SJSA1 (cell line): ENCODE data around the gene ACVR1. TPM values are rescaled to one million over a fixed set of nuclear protein-coding genes. Genes with fewer than 3 reads are reported as not detected.
A peak's percentile ranks its signal among the peaks of the same experiment; 100 is the strongest.

Experiments used
- DNase-seq, 2 experiments: peaks; one replicate each; pipeline ENCODE4 v3.0.0-alpha.2; 2015 to 2020; ENCODE audit warnings: low spot score in 2 of 2, low read depth in 1 of 2
- H3K27ac ChIP-seq: fragments of 250-450 bp; sonication (Bioruptor Pico); 2 replicates; pipeline ENCODE4 v1.5.1; 2020; ENCODE audit warnings: mild to moderate bottlenecking, moderate library complexity
- H3K27me3 ChIP-seq: fragments of 250-450 bp; sonication (Bioruptor Pico); replicated peaks from 2 replicates; pipeline ENCODE4 v1.5.1; 2020; ENCODE audit warnings: mild to moderate bottlenecking, moderate library complexity
- H3K36me3 ChIP-seq: fragments of 250-450 bp; sonication (Bioruptor Pico); 2 replicates; pipeline ENCODE4 v1.5.1; 2020; ENCODE audit warnings: mild to moderate bottlenecking
- H3K4me1 ChIP-seq: fragments of 250-450 bp; sonication (Bioruptor Pico); replicated peaks from 2 replicates; pipeline ENCODE4 v1.6.1; 2021; ENCODE audit warnings: mild to moderate bottlenecking
- H3K4me3 ChIP-seq: fragments of 250-450 bp; sonication (Bioruptor Pico); 2 replicates; pipeline ENCODE4 v1.5.1; 2020; ENCODE audit warnings: mild to moderate bottlenecking
- H3K9me3 ChIP-seq: fragments of 250-450 bp; sonication (Bioruptor Pico); replicated peaks from 2 replicates; pipeline ENCODE4 v1.5.1; 2020; ENCODE audit warnings: mild to moderate bottlenecking
- total RNA-seq: library from RNA; depleted of rRNA; stranded (reverse); fragments of >200 nt; shearing (Covaris generic); gene quantifications from 2 replicates; pipeline ENCODE4 v1.2.3, GENCODE V29; 2014; rRNA removed

The ACVR1 gene
- 12.2 and 16.6 TPM in 2 replicates for total RNA-seq

GRCh38 chr2:157876066-157876785 is at the start of gene ACVR1:
TSS of gene ACVR1 (minus strand) at chr2:157876330. CDS start at chr2:157799493, 76,837 bp downstream.
- H3K4me3 ChIP-seq: peak within 1 kb of the TSS; percentile 62
- H3K27me3 ChIP-seq: no peaks in the 10 kb centered on the region
- H3K36me3 ChIP-seq: no peaks in the 10 kb centered on the region
- H3K27ac ChIP-seq: peak within 1 kb of the TSS; percentile 64
- DNase-seq: peak; percentile 92 to 96
- H3K4me1 ChIP-seq: peaks cover 25% of the 10 kb centered on the region
- H3K9me3 ChIP-seq: no peaks in the 10 kb centered on the region

GRCh38 chr2:157925071-157925470 is 48.9 kb upstream of the ACVR1 start:
- H3K9me3 ChIP-seq: no peaks in the 10 kb centered on the region; the same call in 1 of the 2 replicates
- no peak overlapping the region for H3K27ac ChIP-seq
- H3K4me1 ChIP-seq: peaks cover 20% of the 10 kb centered on the region
- DNase-seq: no peak
- no peaks in the 10 kb centered on the region for H3K36me3 ChIP-seq
- H3K4me3 ChIP-seq: no peak overlapping the region
- no peaks in the 10 kb centered on the region for H3K27me3 ChIP-seq

GRCh38 chr2:157923598-157924217 is 47.6 kb upstream of the ACVR1 start:
- peaks cover 20% of the 10 kb centered on the region for H3K4me1 ChIP-seq
- H3K27me3 ChIP-seq: no peaks in the 10 kb centered on the region
- no peaks in the 10 kb centered on the region for H3K9me3 ChIP-seq
- peak in 1 of 2 experiments; percentile 43 for DNase-seq
- no peak overlapping the region for H3K4me3 ChIP-seq
- H3K36me3 ChIP-seq: no peaks in the 10 kb centered on the region
- peak overlapping the region; percentile 37; the same call in 1 of the 2 replicates for H3K27ac ChIP-seq

- Histone ChIP-seq H3K9me3 (no peaks in the 10 kb centered on the region), H3K36me3 (no peaks in the 10 kb centered on the region), H3K27ac (no peak overlapping the region; the same call in 1 of the 2 replicates), H3K4me3 (no peak overlapping the region), H3K27me3 (no peaks in the 10 kb centered on the region), H3K4me1 (peaks cover 20% of the 10 kb centered on the region)
- peak in 1 of 2 experiments; percentile 8 for DNase-seq
Measured at GRCh38 chr2:157922815-157923214, 46.7 kb upstream of the ACVR1 start.

GRCh38 chr2:157922336-157922735 is 46.2 kb upstream of the ACVR1 start:
- peaks cover 20% of the 10 kb centered on the region for H3K4me1 ChIP-seq
- no peaks in the 10 kb centered on the region for H3K27me3 ChIP-seq
- no peak overlapping the region for H3K27ac ChIP-seq
- H3K36me3 ChIP-seq: no peaks in the 10 kb centered on the region
- H3K9me3 ChIP-seq: no peaks in the 10 kb centered on the region
- H3K4me3 ChIP-seq: no peak overlapping the region
- no peak for DNase-seq

- H3K27ac ChIP-seq: no peak overlapping the region
- DNase-seq: no peak
- peaks cover 20% of the 10 kb centered on the region for H3K4me1 ChIP-seq
- no peaks in the 10 kb centered on the region for H3K36me3 ChIP-seq
- H3K27me3 ChIP-seq: no peaks in the 10 kb centered on the region
- no peak overlapping the region for H3K4me3 ChIP-seq
- H3K9me3 ChIP-seq: no peaks in the 10 kb centered on the region
Measured at GRCh38 chr2:157920736-157921135, 44.6 kb upstream of the ACVR1 start.

GRCh38 chr2:157919181-157919580 is 43.1 kb upstream of the ACVR1 start:
- H3K4me3 ChIP-seq: no peak overlapping the region

GRCh38 chr2:157918319-157918718 is 42.2 kb upstream of the ACVR1 start:
- H3K27me3 ChIP-seq: no peaks in the 10 kb centered on the region
- peaks cover 9% of the 10 kb centered on the region for H3K4me1 ChIP-seq
- no peak overlapping the region for H3K4me3 ChIP-seq
- DNase-seq: no peak
- H3K36me3 ChIP-seq: no peaks in the 10 kb centered on the region
- H3K27ac ChIP-seq: no peak overlapping the region
- H3K9me3 ChIP-seq: no peaks in the 10 kb centered on the region

More at GRCh38 chr2:157919181-157919580, 43.1 kb upstream of the ACVR1 start:
- Histone ChIP-seq H3K9me3 (no peaks in the 10 kb centered on the region), H3K27ac (no peak overlapping the region), H3K4me1 (peaks cover 17% of the 10 kb centered on the region), H3K36me3 (no peaks in the 10 kb centered on the region), H3K27me3 (no peaks in the 10 kb centered on the region)
- DNase-seq: no peak

GRCh38 chr2:157911750-157912149 is 35.6 kb upstream of the ACVR1 start:
- Histone ChIP-seq H3K4me3 (no peak overlapping the region), H3K27ac (no peak overlapping the region), H3K27me3 (no peaks in the 10 kb centered on the region), H3K9me3 (no peaks in the 10 kb centered on the region), H3K4me1 (no peaks in the 10 kb centered on the region), H3K36me3 (no peaks in the 10 kb centered on the region)
- no peak for DNase-seq

GRCh38 chr2:157911246-157911645 is 35.1 kb upstream of the ACVR1 start:
- no peaks in the 10 kb centered on the region for H3K9me3 ChIP-seq
- no peak overlapping the region for H3K27ac ChIP-seq
- DNase-seq: no peak
- no peak overlapping the region for H3K4me3 ChIP-seq
- H3K27me3 ChIP-seq: no peaks in the 10 kb centered on the region
- no peaks in the 10 kb centered on the region for H3K4me1 ChIP-seq
- H3K36me3 ChIP-seq: no peaks in the 10 kb centered on the region

- Histone ChIP-seq H3K27me3 (no peaks in the 10 kb centered on the region), H3K4me1 (peaks cover 10% of the 10 kb centered on the region; the same call in 1 of the 2 replicates), H3K9me3 (no peaks in the 10 kb centered on the region), H3K4me3 (no peak overlapping the region), H3K27ac (no peak overlapping the region), H3K36me3 (no peaks in the 10 kb centered on the region)
- DNase-seq: no peak
Measured at GRCh38 chr2:157905092-157905491, 29.0 kb upstream of the ACVR1 start.

GRCh38 chr2:157903626-157904025 is 27.5 kb upstream of the ACVR1 start:
- Histone ChIP-seq H3K27ac (no peak overlapping the region), H3K9me3 (no peaks in the 10 kb centered on the region; the same call in 1 of the 2 replicates), H3K4me3 (no peak overlapping the region), H3K36me3 (no peaks in the 10 kb centered on the region), H3K27me3 (no peaks in the 10 kb centered on the region), H3K4me1 (peaks cover 15% of the 10 kb centered on the region)
- no peak for DNase-seq

GRCh38 chr2:157903151-157903550 is 27.0 kb upstream of the ACVR1 start:
- Histone ChIP-seq H3K4me3 (no peak overlapping the region), H3K27ac (no peak overlapping the region), H3K27me3 (no peaks in the 10 kb centered on the region), H3K36me3 (no peaks in the 10 kb centered on the region), H3K4me1 (peaks cover 20% of the 10 kb centered on the region), H3K9me3 (no peaks in the 10 kb centered on the region; the same call in 1 of the 2 replicates)
- DNase-seq: no peak

GRCh38 chr2:157902692-157903091 is 26.6 kb upstream of the ACVR1 start:
- H3K4me1 ChIP-seq: peaks cover 23% of the 10 kb centered on the region
- H3K4me3 ChIP-seq: no peak overlapping the region
- H3K36me3 ChIP-seq: no peaks in the 10 kb centered on the region
- H3K27me3 ChIP-seq: no peaks in the 10 kb centered on the region
- DNase-seq: no peak
- no peak overlapping the region for H3K27ac ChIP-seq
- no peaks in the 10 kb centered on the region; the same call in 1 of the 2 replicates for H3K9me3 ChIP-seq
